K562 (cell line): Measurements from ENCODE around the gene AIDA. TPM values are rescaled to one million over a fixed set of nuclear protein-coding genes. Genes with fewer than 3 reads are reported as not detected.

Source experiments
- BRF2 ChIP-seq: IDR thresholded peaks from 3 replicates; pipeline ENCODE4 v1.6.1; 2011; ENCODE audit warnings: borderline replicate concordance, mild to moderate bottlenecking; ENCODE audit not compliant: insufficient read length, insufficient read depth
- CBFA2T3 ChIP-seq: fragments of 450-650 bp; IDR thresholded peaks from 2 replicates; pipeline ENCODE4 v1.6.1; 2017
- EWSR1 ChIP-seq: fragments of 450-650 bp; IDR thresholded peaks from 2 replicates; pipeline ENCODE4 v1.6.1; 2018; ENCODE audit warnings: borderline replicate concordance, mild to moderate bottlenecking, low read depth, moderate library complexity; ENCODE audit not compliant: partially characterized antibody
- IRF9 ChIP-seq: fragments of 450-650 bp; IDR thresholded peaks from 2 replicates; pipeline ENCODE4 v1.6.1; 2016; ENCODE audit warnings: missing biosample characterization, missing genetic modification characterization
- NFYB ChIP-seq: IDR thresholded peaks from 2 replicates; pipeline ENCODE4 v1.6.1; 2011; ENCODE audit warnings: mild to moderate bottlenecking, moderate library complexity; ENCODE audit not compliant: insufficient read length; ENCODE audit errors: extremely low read depth
- PHB2 ChIP-seq: fragments of 450-650 bp; IDR thresholded peaks from 2 replicates; pipeline ENCODE4 v1.6.1; 2017; ENCODE audit warnings: low read depth
- RHOXF2B ChIP-seq: fragments of 250-450 bp; sonication (Bioruptor Pico); conservative IDR thresholded peaks from 2 replicates; pipeline ENCODE4 v1.5.1; 2021
- SREBF1 ChIP-seq: fragments of 150-350 bp; IDR thresholded peaks from 2 replicates; pipeline ENCODE4 v1.6.1; 2014; ENCODE audit warnings: antibody characterized with exemption, low read depth, low read length, borderline replicate concordance
- TFE3 ChIP-seq: fragments of 450-650 bp; formaldehyde crosslinking; IDR thresholded peaks from 2 replicates; pipeline ENCODE4 v1.4.0; 2020; ENCODE audit warnings: mild to moderate bottlenecking, mixed read lengths
- TRIM25 ChIP-seq: fragments of 450-650 bp; IDR thresholded peaks from 2 replicates; pipeline ENCODE4 v1.7.0; 2016; ENCODE audit warnings: borderline replicate concordance
- TRIM28 ChIP-seq: fragments of 450-650 bp; IDR thresholded peaks from 2 replicates; pipeline ENCODE4 v1.6.1; 2017
- ZNF609 ChIP-seq: sonication (generic); formaldehyde crosslinking; IDR thresholded peaks from 2 replicates; pipeline ENCODE4 v1.8.1; 2023; ENCODE audit warnings: missing genetic modification reagents, mild to moderate bottlenecking, borderline replicate concordance
- ZNF639 ChIP-seq, 2 experiments: fragments of 200-800 bp in 1 of 2; sonication (Bioruptor generic) in 1 of 2; sonication (generic) in 1 of 2; formaldehyde crosslinking in 1 of 2; IDR thresholded peaks in 1 of 2; conservative IDR thresholded peaks in 1 of 2; 2 replicates each; pipeline versions ENCODE4 v1.5.0 to v1.6.1; 2016 to 2020; ENCODE audit warnings: missing compliant biosample characterization in 1 of 2, missing genetic modification characterization in 1 of 2, missing genetic modification reagents in 1 of 2
- polyA plus RNA-seq, 8 experiments: library from polyadenylated mRNA; depleted of rRNA in 4 of 8; stranded (reverse) in 5 of 8; unstranded in 3 of 8; fragments of >200 nt; fragmentation: Nextera tagmentation in 2 of 8; fragmentation: Illumina TruSeq in 1 of 8; extraction: Ambion mirVana in 2 of 8; extraction: Trizol in 1 of 8; gene quantifications; 2 replicates each; pipeline versions ENCODE4 v1.2.1 to v1.2.3, GENCODE V29; 2011 to 2014; ENCODE audit warnings: inconsistent platforms in 1 of 8, missing spikeins in 1 of 8
- total RNA-seq, 7 experiments: library from RNA; depleted of rRNA in 6 of 7; stranded (reverse); fragments of >200 nt in 6 of 7; fragmentation: Illumina TruSeq in 2 of 7; extraction: Trizol in 2 of 7; gene quantifications; 2 replicates each; pipeline versions ENCODE4 v1.2.1 to v1.2.3, GENCODE V29; 2011 to 2021; ENCODE audit warnings: low replicate concordance in 1 of 7

The AIDA gene
- total and polyA plus RNA-seq, 9 of the 15 experiments (the other 6 are each of a cell fraction or from before 2014, with no cell fraction given): 18.2 to 77.9 (median 24.9) TPM

GRCh38 chr1:222712253-222713090 is at the start of gene AIDA, which contains the start of gene BROX (continued):
- TF ChIP-seq EWSR1 (no peak), RHOXF2B (CRISPR knock-in tag) (peak; percentile 95), CBFA2T3 (no peak), IRF9 (tag) (peak; percentile 66), PHB2 (0 out of 2 replicates have a peak, but pooled peaks have one; percentile 41), TRIM28 (no peak), SREBF1 (0 out of 2 replicates have a peak, but pooled peaks have one; percentile 39), BRF2 (no peak), TFE3 (peak; percentile 100), TRIM25 (no peak; the same call in 1 of the 2 replicates), ZNF639 (CRISPR knock-in tag; conservative IDR thresholded peaks at IDR 0.05 in 1 of 2, IDR thresholded peaks at IDR 0.05 in 1 of 2) (peak in 1 of 2 experiments; percentile 88; a peak in 2 of 4 replicates), ZNF609 (CRISPR knock-in tag) (no peak; the same call in 1 of the 2 replicates), NFYB (no peak)
